ENCODE data around the gene CD55.
"Not testable (repeated sequence)": the region's sequence is repeated elsewhere in the genome, so short reads cannot be mapped to it uniquely, and the experiment has no call there.

DNA sequence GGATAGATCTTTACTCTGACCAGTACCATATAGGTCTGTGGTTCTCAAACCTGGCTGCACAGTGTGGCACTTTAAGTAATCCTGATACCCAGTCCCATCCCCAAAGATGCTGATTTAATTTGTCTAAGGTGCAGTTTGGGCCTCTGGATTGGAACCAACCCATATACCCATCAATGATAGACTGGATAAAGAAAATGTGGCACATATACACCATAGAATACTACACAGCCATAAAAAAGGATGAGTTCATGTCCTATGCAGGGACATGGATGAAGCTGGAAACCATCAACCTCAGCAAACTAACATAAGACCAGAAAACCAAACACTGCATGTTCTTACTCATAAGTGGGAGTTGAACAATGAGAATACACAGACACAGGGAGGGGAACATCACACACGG, 1.4 kb upstream of the CD55 start:
- TF ChIP-seq POLR2A (IDR thresholded peaks at IDR 0.05; ENCODE audit: low read length); GATA1 (IDR thresholded peaks at IDR 0.05; ENCODE audit: low read depth, low read length): not testable (repeated sequence)
